Stimulated activated CD8-positive, alpha-beta memory T cell treated with anti-CD3 and anti-CD28 coated beads, Interleukin-15, amount 100 ng/mL, for 24 hours (primary cell): Measurements from ENCODE around the gene BET1L.
"Not testable (repeated sequence)": the region's sequence is repeated elsewhere in the genome, so short reads cannot be mapped to it uniquely, and the experiment has no call there.

Experiments used
- DNase-seq: peaks from one replicate; pipeline ENCODE4 v3.0.0-alpha.2; 2020; ENCODE audit warnings: low read depth

BET1L gene

DNA sequence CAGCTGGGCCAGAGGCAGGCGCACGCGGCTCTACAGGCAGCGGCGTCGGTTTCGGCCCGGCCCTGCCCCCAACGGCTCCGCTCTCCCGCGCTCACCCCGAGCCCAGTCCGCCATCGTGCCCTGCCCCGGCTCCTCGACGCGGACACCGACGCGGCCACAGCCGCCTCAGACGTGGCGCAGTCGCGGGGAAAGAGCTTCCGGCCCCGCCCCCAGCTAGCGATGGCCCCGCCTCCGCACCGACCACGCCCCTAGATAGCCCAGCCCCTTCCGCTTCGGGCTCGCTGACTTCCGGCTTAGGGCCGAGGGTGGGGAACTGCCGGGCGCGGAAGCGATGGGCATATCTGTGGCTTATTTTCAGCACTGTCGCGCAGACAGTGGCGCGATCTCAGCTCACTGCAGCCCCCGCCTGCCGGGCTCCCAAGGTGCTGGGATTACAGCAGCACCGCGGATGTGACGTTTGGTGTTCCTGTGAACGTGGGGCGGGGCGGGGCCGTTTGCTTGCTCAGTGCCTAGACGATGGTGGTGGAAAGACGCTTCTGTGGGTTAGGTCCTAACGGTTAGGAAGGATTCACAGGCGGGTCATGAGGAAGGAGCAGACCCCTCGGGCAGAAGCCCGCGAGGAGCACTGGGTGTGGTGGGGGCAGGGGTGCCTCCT is at the start of gene BET1L, which contains the start of gene RIC8A:
Gene BET1L (minus strand): TSS at position 192 of the 655 bp plus-strand sequence. CDS start 78 bp downstream, at position 114.
Gene RIC8A (plus strand): TSS at position 501 of the 655 bp plus-strand sequence. CDS start 1,147 bp downstream, outside the sequence.
- DNase-seq = peak; percentile 93

DNA sequence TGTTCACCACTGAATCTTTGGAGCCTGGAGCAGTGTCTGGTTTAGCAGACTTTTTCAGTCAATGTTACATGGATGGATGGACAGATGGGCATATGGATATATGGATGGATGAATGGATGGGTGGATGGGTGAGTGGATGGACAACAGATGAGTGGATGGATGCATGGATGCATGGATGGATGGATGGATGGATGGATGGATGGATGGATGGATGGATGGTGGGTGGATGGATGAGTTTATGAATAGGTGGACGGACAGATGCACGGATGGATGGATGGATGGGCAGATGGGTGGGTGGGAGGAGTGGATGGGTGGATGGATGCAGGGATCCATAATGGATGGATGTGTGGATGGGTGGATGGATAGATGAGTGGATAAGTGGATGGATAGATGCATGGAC is 48.6 kb upstream of the BET1L start:
- DNase-seq = no peak

- no peak for DNase-seq
Measured at GRCh38 chr11:255176-255575, 48.0 kb upstream of the BET1L start.

DNA sequence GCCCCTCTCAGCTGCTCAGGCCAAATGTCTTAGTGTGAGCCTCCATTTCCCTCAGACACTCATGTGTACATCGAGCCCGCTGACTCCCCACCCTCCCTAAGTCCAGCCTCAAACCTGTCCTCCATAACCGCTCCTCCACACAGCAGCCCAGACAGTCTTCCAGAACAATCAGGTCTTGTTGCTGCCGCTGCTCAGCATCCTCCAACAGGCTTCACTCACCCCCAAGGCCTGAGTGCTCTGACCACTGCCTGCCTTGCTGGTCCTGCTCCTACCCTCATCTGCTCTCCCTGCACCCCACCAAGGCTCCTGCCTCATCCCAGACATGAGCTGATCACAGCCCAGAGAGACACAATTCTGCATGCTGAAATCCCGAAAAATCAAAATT is 46.7 kb upstream of the BET1L start:
- no peak for DNase-seq

DNA sequence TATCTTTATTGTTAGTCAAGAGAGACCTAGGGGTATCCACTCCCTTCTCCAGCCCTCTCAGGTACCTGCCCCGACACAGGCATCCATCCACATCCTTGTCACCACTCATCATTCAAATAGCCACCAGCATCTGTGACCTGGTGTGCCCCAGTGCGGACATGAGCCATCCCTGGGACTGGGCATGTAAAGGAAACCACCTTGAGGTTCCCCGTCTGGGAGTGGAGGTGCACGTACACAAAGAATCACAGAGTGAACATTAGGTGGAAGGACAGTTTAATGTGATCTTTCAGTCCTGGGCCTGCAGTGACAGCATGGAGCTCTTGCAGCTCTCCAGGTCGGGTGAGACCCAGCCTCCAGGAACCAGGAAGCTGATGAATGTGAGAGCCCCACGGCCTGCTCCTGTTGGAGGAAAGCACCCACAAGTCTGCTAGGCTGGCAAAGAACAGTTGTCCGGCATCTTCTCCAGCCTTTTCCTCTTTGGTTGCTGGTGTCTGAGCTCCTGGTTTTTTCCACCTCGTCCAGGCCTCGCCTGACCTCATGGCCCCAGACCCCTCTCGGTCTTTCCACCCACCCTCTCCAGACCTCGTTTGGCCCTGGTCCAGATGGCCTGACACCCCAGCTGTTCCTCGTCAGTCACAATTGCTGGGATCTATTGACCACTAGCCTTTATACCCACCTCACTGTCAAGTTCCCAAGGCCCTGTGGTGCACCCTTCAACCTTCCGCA is 46.1 kb upstream of the BET1L start:
- DNase-seq = no peak

DNA sequence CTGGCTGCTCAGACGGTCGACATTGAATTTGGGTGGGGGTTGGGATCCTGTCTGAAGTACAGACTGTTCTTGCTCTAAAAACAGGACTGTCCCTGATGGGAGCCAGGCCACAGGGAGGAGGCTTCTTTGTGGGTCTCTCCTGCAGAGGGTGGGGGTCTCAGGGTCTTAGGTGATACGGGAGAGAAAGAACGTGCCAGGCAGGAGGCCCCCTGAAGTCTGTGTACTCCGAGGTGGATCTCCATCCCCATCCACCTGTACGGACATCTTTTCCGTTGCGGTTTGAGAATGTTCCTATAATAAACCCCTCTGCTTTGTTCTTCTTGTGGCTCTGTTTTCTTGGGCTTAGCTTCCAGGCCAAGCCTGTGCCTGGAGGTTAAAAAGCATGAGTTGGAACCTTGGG is 45.5 kb upstream of the BET1L start:
- DNase-seq = no peak

GRCh38 chr11:251550-251949 is 44.4 kb upstream of the BET1L start:
- DNase-seq = no peak

- peak; percentile 44 for DNase-seq
Measured at GRCh38 chr11:250740-251299, 43.6 kb upstream of the BET1L start.

DNA sequence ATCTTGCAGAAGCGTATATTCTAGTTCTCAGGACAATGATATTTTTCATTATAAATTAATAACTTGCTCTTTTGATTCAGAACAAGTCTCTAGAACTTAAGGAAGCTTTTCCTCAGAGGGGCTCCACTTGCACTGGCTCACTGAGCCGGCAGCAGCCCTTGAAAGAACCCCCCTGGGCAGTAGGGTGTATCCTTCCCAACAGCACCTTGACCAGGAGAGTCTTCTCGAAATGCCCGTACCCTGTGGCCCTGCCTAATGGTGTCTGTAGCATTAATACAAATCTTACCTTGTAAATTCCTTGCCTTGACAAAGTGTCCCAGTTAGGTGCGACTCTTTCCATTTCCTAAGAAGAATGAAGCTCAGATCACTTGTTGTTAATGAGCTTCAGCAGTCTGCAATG is 43.1 kb upstream of the BET1L start:
- no peak for DNase-seq

DNA sequence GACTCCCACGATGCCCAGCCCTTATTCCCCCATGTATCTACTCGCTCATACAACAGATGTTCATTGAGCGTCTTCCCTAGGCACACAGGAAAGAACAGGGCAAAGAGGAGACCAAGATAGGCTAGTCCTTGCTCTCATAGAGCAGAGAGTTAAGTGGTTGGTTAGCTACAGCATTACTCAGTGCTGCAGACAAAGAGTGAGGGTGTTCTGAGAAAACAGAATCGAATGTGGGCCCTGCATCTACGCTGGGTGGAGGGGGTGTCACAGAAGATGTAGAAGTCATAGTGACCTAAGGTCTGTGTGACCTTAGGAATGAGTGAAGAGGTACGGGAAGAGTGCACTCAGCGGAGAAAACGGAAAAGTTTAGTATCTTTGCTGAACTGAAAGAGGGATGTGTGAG is 41.9 kb upstream of the BET1L start:
- no peak for DNase-seq

DNA sequence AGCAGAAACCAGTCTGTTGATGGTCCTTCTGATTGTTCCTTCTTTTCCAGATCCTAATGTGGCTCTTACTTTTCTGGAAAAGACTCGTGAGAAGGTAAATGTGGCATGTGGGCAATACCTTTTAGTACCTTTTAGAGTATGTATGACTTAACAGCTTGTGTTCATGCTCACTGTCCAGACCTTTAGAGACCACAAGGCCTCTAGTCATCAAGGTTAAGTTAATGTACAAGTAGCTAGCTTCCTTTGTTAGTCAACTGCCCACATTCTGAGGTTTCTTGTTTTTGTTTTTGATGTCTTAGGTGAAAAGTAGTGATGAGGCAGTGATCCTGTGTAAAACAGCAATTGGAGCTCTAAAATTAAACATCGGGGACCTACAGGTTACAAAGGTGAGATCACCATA is 37.2 kb upstream of the BET1L start:
- DNase-seq = no peak

DNA sequence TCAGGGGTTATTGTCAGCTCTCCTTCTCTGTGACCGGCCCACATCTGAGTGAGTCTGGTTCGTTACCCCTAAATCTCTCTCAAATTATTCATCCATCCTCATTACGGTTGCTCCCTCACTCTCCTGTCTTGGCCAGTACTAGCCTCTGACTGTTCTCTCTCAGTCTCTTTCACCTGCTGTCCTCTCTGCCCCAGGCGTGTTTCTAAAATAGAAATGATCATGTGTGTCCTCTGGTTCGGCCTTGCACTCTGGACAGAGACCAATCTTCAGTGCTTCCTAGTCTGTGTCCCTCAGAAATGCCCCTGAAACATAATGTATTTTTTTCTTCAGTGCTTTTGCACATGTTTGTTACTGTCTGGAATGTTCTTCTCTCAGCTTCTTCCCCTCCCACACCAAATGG is 34.4 kb upstream of the BET1L start:
- no peak for DNase-seq

DNA sequence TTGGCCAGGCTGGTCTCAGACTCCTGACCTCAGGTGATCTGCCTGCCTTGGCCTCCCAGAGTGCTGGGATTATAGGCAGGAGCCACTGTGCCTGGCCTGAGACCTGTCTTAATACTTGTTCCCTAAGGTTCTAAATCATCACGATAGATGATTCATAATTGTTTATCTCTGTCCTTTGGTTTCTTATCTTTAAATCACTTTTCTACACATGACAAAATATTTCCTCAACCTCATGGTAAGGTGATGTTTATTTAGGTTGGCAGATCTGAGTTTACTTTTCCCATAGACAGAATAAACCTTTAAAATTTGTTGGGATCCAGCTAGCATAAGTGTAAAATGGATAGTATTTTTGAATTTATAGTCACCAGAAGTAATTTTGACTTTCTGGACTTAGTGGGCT is 33.1 kb upstream of the BET1L start:
- no peak for DNase-seq

DNA sequence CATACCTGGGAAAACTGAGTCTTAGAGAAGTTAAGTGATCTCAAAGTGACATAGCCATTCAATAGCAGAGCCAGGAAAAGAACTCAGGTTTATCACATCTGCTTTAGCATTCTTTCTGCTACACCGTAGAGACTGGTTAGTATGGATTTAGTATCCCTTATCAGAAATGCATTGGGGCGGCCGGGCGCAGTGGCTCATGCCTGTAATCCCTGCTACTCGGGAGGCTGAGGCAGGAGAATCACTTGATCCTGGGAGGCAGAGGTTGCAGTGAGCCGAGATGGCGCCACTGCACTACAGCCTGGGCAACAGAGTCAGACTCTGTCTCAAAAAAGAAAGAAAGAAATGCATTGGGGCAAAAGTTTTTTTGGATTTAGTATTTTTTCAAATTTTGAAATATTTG is 31.1 kb upstream of the BET1L start:
- not testable (repeated sequence) for DNase-seq

DNA sequence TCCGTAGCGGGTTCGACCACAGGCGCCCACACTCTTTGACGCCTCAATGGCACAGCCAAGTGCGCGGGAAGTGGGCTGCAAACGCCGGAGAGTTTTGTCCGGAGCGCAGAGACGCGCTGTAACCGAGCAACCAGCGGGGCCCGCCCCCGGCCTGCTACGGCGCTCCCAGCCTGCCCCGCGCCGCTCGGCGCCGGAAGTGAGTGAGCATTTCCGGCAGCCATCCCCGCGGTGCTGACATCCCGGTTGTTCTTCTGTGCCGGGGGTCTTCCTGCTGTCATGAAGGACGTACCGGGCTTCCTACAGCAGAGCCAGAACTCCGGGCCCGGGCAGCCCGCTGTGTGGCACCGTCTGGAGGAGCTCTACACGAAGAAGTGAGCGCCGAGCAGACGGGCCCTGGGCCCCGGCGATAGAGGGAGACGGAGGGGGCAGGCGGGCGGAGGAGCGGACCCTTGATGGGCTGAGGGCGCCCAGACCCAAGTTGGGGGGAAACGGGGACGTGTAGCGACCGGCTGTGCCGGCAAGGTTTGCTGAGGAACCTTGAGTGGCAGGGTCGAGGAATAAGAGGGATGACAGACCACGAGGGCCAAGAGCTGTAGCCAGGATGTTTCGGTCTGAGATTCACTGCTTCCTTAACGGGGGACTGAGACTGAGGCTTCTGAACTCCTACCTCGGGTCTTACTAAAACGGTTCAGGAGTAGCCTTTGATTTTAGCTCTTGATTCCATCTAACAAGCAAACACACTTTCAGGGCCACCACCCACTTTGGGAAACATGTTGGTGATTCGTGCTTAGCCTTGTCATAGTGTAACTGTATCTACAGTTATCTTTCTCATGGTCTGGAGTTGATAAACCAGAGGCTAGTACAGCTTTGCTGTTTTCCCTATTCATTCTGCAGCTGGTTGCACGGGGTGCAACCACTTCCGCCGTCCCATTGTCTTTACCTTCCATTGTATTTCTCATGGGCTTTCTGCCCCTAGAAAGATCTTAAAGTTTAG is 29.9 kb upstream of the BET1L start, which contains the start of gene PSMD13:
Gene PSMD13 (plus strand): TSS at position 203 of the 994 bp plus-strand sequence. CDS start 74 bp downstream, at position 277.
- DNase-seq = peak; percentile 79

GRCh38 chr11:235997-236773 is 29.0 kb upstream of the BET1L start, which contains the start of gene SIRT3:
TSS of gene SIRT3 (minus strand) at chr11:236342. CDS start at chr11:236328, 14 bp downstream.
- DNase-seq = peak; percentile 60

- DNase-seq = peak; percentile 43
Measured at GRCh38 chr11:235609-235996, 28.4 kb upstream of the BET1L start.

GRCh38 chr11:235180-235579 is 28.0 kb upstream of the BET1L start:
- no peak for DNase-seq

GRCh38 chr11:232783-233565 is 25.8 kb upstream of the BET1L start:
- no peak for DNase-seq

GRCh38 chr11:230431-230830 is 23.2 kb upstream of the BET1L start:
- no peak for DNase-seq
